Cardiac muscle cell (in vitro differentiated cells and primary cell): ENCODE data around the gene DOCK4. TPM values are rescaled to one million over a fixed set of nuclear protein-coding genes. Genes with fewer than 3 reads are reported as not detected.

ENCODE experiments used
- DNase-seq, 2 donors: peaks; one replicate each; pipeline versions ENCODE4 v3.0.0 to v3.0.0-alpha.2; 2010 to 2017; ENCODE audit warnings: low read depth in 1 of 2, low spot score in 1 of 2
- H3K27ac ChIP-seq: fragments of 200-600 bp; sonication (generic); 2 replicates; pipeline ENCODE4 v1.5.1; 2016
- H3K27me3 ChIP-seq: fragments of 200-600 bp; sonication (generic); 2 replicates; pipeline ENCODE4 v1.6.0; 2016; ENCODE audit warnings: control low read depth
- H3K36me3 ChIP-seq: fragments of 200-600 bp; sonication (generic); 2 replicates; pipeline ENCODE4 v1.5.1; 2016; ENCODE audit warnings: control low read depth
- H3K4me1 ChIP-seq: fragments of 200-600 bp; sonication (generic); 2 replicates; pipeline ENCODE4 v1.8.1; 2017; ENCODE audit warnings: low read depth, mild to moderate bottlenecking, mixed run types
- H3K4me3 ChIP-seq: fragments of 200-600 bp; sonication (generic); 2 replicates; pipeline ENCODE4 v1.5.1; 2016; ENCODE audit warnings: mild to moderate bottlenecking
- H3K9me3 ChIP-seq: fragments of 200-600 bp; sonication (generic); 2 replicates; pipeline ENCODE4 v1.5.1; 2017; ENCODE audit warnings: low read depth, mild to moderate bottlenecking, control low read depth
- polyA plus RNA-seq: library from polyadenylated mRNA; unstranded; fragments of >200 nt; fragmentation: Nextera tagmentation; extraction: Ambion mirVana; gene quantifications from 2 replicates; pipeline ENCODE4 v1.2.1, GENCODE V29; 2016
- total RNA-seq: library from RNA; depleted of rRNA; stranded (reverse); fragments of >200 nt; gene quantifications from 2 replicates; pipeline ENCODE4 v1.2.3, GENCODE V29; 2016
- TF ChIP-seq, protein P1 (sequence below): IDR thresholded peaks from 2 replicates; pipeline ENCODE4 v1.5.1; 2012; ENCODE audit warnings: low read depth, mild to moderate bottlenecking, low read length

The DOCK4 gene
- total and polyA plus RNA-seq, 2 experiments from 2014 or later: 5.3 to 11.4 TPM

DNA sequence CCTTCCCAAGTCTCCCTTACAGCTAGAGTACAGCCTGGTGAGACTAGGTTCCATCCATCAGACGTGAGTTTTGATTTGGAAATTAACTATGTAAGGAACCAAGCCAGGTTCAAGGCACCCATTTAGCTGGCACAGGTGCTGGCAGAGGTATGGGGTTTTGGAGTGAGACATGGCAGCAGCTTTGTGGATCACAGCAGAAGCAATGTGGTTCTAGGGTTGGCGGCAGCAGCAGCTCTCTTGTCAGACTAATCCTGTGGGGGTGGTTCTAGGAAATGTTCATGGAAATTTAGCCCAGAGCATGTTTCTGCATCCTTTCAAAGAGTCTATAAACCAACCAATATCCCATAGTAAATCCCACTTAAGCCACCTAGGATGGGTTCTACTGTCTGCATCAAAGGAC, 142.2 kb downstream of the DOCK4 start:
- DNase-seq: no peak
- TF ChIP-seq, protein P1, sequence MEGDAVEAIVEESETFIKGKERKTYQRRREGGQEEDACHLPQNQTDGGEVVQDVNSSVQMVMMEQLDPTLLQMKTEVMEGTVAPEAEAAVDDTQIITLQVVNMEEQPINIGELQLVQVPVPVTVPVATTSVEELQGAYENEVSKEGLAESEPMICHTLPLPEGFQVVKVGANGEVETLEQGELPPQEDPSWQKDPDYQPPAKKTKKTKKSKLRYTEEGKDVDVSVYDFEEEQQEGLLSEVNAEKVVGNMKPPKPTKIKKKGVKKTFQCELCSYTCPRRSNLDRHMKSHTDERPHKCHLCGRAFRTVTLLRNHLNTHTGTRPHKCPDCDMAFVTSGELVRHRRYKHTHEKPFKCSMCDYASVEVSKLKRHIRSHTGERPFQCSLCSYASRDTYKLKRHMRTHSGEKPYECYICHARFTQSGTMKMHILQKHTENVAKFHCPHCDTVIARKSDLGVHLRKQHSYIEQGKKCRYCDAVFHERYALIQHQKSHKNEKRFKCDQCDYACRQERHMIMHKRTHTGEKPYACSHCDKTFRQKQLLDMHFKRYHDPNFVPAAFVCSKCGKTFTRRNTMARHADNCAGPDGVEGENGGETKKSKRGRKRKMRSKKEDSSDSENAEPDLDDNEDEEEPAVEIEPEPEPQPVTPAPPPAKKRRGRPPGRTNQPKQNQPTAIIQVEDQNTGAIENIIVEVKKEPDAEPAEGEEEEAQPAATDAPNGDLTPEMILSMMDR: no peak
- no peak overlapping the region for H3K4me3 ChIP-seq

DNA sequence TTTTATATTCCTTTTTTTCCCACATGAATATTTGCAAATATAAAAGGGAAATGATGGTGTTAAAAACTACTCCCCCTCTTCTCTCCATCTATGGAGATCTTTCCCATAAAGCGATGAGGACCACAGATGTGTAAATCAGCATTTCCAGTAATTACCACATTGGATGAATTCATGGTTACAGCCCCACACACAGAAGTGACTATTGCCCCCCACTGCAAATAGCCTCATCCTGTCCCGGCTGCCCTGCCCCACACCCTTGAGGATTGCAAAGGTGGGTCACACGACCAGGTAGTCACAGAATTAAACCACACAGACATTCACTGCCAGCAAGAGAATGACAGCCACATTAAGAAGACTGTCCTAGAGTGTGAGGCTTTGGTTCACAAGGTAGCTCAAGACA, 145.1 kb downstream of the DOCK4 start:
- no peaks in the 10 kb centered on the region for H3K36me3 ChIP-seq
- TF ChIP-seq, protein P1: no peak
- H3K27me3 ChIP-seq: no peaks in the 10 kb centered on the region

More for the DNA sequence above, 142.2 kb downstream of the DOCK4 start:
- Histone ChIP-seq H3K27me3 (no peaks in the 10 kb centered on the region), H3K9me3 (no peaks in the 10 kb centered on the region), H3K36me3 (no peaks in the 10 kb centered on the region), H3K4me1 (peaks cover 3% of the 10 kb centered on the region), H3K27ac (no peak overlapping the region)

DNA sequence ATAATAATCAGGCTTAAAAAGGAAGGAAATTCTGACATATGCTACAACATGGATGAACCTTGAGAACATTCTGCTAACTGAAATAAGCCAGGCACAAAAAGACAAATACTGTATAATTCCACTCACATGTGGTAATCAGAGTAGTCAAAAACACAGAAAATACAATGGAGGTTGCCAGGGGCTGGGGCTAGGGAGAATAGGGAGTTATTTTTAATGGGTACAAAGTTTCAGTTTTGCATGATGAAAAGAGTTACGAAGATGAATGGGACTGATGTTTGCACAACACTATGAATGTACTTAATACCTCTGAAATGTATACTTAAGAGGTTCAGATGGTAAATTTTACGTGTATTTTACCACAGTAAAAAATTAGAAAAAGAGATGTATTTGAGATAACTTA, 145.6 kb downstream of the DOCK4 start:
- no peak overlapping the region for H3K4me3 ChIP-seq
- no peak overlapping the region for H3K27ac ChIP-seq
- TF ChIP-seq, protein P1: no peak
- DNase-seq: no peak
- H3K27me3 ChIP-seq: no peaks in the 10 kb centered on the region
- no peaks in the 10 kb centered on the region for H3K36me3 ChIP-seq
- no peaks in the 10 kb centered on the region for H3K4me1 ChIP-seq
- no peaks in the 10 kb centered on the region for H3K9me3 ChIP-seq

More for the DNA sequence above, 145.1 kb downstream of the DOCK4 start:
- Histone ChIP-seq H3K4me1 (no peaks in the 10 kb centered on the region), H3K4me3 (no peak overlapping the region), H3K27ac (no peak overlapping the region), H3K9me3 (no peaks in the 10 kb centered on the region)
- DNase-seq: no peak

DNA sequence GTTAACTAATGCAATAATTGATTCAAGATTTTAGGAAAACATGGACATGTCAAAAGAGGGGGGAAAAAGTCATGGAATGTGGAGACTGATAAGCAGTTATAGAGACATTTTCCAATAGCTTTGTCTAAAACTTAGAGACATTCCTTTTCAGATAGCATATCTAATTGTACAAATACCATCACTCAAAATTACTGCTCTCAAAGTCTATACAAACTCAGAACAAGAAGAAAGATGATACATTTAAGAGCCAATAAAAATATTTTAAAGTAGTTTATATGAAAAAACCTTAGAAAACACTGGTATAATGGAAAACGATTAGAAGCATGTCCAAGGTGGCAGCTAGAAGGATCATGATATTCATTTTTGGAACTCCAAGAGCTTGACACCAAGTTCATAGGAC, 146.5 kb downstream of the DOCK4 start:
- Histone ChIP-seq H3K36me3 (no peaks in the 10 kb centered on the region), H3K27ac (no peak overlapping the region), H3K4me3 (no peak overlapping the region), H3K9me3 (no peaks in the 10 kb centered on the region), H3K4me1 (no peaks in the 10 kb centered on the region), H3K27me3 (no peaks in the 10 kb centered on the region)
- DNase-seq: no peak
- TF ChIP-seq, protein P1: no peak

DNA sequence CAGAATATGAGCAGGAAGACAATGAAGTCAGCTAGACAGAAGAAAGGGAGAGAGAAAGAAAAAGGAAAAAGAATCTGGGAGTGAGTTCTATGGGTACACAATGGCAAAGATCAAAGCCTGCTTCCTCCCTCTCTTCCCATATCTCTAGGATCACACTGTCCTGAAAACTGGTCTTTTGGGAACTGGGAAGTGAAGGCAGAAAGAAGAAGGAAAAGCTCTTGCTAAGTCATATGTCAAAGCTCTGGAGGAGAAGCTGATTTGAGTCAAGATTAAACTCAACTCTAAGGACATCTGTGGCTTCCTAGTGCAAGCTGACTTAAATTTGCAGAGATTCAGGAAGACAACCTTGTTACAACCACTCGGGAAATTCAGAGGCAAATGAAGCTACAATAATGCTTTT, 147.5 kb downstream of the DOCK4 start:
- DNase-seq: no peak
- Histone ChIP-seq H3K4me3 (no peak overlapping the region), H3K4me1 (no peaks in the 10 kb centered on the region), H3K27ac (no peak overlapping the region), H3K9me3 (no peaks in the 10 kb centered on the region), H3K36me3 (no peaks in the 10 kb centered on the region), H3K27me3 (no peaks in the 10 kb centered on the region)
- TF ChIP-seq, protein P1: no peak

DNA sequence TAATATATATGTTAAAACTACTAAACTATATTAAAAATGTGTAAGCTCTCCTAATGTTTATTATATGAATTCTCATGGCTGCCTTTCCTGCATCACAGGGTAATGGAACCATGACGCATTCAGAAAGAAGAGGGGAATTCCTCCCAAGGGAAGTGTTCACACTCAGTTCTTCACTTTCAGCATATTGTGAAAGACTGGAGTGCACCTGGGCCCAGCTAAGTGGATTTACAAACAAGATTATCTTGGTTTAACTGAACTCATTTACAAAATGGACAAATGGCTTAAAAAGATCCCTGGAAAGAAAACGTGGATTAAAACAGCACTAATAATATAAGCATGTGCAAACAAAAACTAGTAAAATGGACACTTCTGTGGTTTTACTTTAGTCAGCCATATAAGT, 149.8 kb downstream of the DOCK4 start:
- TF ChIP-seq, protein P1: no peak
- H3K4me3 ChIP-seq: no peak overlapping the region
- H3K27ac ChIP-seq: no peak overlapping the region
- H3K9me3 ChIP-seq: no peaks in the 10 kb centered on the region
- H3K4me1 ChIP-seq: peaks cover 2% of the 10 kb centered on the region
- H3K27me3 ChIP-seq: no peaks in the 10 kb centered on the region
- DNase-seq: peak in 1 of 2 donors; percentile 22
- H3K36me3 ChIP-seq: no peaks in the 10 kb centered on the region
